Measurements from ENCODE around the gene THEM5.
A peak's percentile ranks its signal among the peaks of the same experiment; 100 is the strongest.

Gene THEM5

DNA sequence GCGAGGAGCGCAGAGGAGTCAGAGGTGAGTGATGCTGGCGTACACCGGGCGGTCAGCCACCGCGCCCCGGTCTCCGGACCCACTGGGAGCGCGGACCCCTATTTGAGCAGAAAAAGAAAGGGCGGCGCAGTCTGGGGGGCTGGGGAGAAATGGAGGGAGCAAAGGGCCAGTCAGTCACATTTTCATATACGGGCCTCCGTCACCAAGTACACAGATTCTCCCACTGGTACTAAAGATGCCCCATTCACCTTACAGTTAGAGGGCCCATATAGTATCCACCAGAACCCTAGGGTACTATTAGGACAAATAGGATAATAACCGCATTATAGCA is 14.5 kb downstream of the THEM5 start:
- no peak for DNase-seq

GRCh38 chr1:151838222-151839081 is 15.1 kb downstream of the THEM5 start:
- peak; percentile 40 for DNase-seq

GRCh38 chr1:151837884-151838221 is 15.7 kb downstream of the THEM5 start:
- no peak for DNase-seq

DNA sequence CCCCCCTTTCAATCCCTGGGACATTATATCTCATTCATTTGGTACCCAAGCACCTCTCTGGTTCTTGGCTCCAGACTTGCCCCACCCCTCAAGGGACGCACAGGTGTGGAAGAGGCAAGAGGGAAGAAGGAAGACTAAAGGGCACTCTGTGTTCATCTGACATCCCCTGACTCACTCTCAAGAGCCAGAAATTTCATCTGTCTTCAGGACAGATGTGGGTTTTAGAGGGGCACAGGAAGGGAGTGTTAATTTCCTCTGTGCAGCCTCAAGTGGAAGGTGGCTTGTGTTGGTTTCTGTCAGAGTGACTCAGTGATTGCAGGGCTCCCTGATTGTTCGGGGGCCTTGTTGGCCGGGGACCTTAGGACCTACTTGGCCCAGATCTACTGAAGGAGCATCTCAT is 16.3 kb downstream of the THEM5 start:
- DNase-seq: peak; percentile 32

GRCh38 chr1:151835596-151835995 is 17.9 kb downstream of the THEM5 start:
- no peak for DNase-seq

DNA sequence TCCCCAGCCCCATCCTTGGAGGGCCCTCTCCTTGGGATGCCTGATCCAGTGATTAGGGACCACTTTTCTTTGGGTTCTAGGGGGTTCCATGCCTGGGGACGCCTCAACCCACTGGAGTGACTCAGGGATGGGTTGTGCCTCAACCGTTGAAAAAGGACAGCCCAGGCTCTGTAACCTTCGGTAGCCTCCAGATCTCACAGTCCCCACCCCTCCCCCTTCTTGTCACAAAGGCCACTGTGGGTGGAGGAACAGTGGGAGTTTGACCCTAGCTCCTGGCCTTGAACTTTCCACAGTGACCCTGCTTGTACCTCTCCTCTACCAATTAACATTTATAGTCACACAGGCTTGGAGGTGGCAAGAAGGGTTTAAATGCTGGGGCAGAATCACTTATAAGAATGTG is 19.3 kb downstream of the THEM5 start:
- DNase-seq: no peak

GRCh38 chr1:151833172-151833900 is 20.2 kb downstream of the THEM5 start:
- DNase-seq: no peak

- DNase-seq: no peak
Measured at GRCh38 chr1:151832318-151832980, 21.1 kb downstream of the THEM5 start.

- no peak for DNase-seq
Measured at GRCh38 chr1:151831605-151832004, 21.9 kb downstream of the THEM5 start, which contains the start of gene RORC. Gene RORC (minus strand): TSS chr1:151831802. CDS start chr1:151831764, 38 bp downstream.

DNA sequence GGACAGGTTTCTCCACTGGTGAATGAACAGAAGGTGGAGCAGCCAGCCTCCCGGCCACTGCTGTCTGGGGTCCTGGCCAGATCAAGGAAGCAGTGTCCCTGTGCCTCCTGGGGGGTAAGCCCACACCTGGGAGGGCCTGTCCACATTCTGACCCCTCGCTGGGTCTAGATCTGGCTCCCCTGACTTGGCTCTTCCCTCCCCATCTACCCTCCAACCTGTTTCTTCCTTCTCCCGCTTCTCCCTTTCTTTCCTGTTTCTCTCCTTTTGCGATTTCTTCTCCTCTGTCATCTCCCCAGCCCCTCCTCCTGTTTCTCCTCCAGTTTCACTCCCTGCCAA is 22.3 kb downstream of the THEM5 start:
- no peak for DNase-seq

GRCh38 chr1:151830055-151830454 is 23.5 kb downstream of the THEM5 start:
- DNase-seq: no peak

DNA sequence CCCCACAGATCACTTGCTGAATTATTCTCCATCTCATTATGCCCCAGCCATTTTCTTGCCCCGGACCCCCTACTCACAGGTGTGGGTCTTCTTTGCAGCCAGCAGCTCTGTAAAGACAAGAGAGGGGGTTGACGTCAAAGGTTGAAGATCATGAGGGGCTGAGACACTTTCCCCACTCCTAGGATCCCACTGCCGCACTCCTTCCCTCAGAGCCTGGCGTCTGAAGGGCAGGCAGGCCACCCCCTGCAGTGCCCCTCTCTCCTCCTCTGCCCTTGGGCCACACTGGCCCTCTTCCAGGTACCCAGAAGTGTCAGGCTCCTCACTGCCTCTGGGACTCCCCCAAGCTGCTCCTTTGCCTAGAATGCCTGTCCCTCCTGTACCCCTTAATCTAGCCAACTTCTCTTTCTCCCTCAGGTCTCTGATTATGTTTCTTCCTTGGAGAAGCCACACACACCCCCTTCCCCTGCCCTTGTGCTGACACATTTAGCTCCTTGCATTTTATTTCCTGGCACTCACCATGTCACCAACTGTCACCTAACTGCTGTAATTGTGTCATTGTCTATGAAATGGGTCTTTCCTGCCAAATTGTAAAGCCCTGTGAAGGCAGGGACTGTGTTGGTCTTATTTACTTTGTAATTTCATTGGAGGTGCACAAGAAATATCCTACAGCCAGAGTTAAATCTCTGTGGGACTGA is 24.0 kb downstream of the THEM5 start:
- DNase-seq: no peak

- no peak for DNase-seq
Measured at GRCh38 chr1:151828921-151829320, 24.6 kb downstream of the THEM5 start.

DNA sequence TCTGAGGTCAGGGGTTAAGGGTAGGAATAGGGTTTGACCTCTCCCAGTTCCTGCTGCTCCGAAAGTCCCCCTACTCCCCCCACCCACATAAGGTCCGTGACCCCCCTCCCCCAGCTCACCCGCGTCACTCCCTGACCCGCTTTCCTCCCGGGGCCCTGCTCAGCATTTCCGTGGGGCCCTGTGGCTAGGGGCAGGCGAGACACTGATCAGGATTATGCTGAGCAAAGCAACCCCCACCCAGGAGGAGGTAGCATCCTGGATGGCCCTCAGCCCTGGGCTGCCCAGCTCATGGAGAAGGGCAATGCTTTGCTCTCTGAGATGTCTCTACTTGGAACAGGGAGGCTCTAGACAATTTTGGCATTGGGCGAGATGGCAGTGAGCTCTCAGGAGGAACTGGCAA is 25.7 kb downstream of the THEM5 start:
- DNase-seq: peak; percentile 15

DNA sequence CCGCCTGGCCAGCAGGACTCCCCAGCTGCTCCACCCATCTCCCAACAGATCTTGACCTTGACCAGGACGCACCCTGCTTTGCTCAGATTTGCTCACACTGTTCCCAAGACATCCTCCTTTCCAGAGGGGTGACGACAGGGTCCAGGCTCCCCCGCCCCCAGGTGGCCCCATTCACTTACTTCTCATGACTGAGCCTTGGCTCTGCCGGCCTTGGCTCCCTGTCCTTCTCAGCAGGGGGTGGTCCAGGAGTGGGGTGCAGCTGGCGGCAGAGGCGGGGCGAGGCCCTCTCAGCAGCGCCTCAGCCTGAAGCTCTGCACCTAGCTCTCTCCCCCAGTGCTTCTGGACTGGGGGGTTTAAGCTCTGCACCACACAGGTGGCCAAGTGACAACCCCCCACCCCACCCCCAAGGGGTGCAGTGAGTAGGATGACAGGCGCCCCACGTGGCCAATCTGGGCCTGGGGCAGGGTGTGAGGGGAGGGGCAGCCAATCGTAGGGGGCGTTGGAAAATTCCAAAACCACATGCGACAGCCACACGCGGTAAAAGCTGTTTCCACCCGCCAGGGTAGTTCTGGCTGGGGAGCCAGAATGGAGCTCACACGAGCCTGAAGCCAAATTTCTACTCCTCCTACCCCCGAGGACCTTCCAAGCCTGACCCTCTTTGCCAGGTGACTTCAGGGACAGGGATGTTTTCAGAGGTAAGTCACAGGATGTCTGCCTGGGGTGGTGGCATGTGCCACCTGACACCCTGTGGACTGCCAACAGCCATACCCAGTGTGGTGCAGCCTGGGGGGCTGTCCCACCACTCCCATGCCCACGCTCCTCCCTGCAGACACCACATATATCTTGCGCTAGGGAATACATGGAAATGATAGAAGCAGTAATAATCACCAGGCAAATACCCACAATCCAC is 27.5 kb downstream of the THEM5 start:
- peak; percentile 38 for DNase-seq

GRCh38 chr1:151825204-151825603 is 28.3 kb downstream of the THEM5 start:
- DNase-seq: no peak

GRCh38 chr1:151823175-151823574 is 30.3 kb downstream of the THEM5 start:
- DNase-seq: no peak

GRCh38 chr1:151822404-151822803 is 31.1 kb downstream of the THEM5 start:
- peak; percentile 21 for DNase-seq

DNA sequence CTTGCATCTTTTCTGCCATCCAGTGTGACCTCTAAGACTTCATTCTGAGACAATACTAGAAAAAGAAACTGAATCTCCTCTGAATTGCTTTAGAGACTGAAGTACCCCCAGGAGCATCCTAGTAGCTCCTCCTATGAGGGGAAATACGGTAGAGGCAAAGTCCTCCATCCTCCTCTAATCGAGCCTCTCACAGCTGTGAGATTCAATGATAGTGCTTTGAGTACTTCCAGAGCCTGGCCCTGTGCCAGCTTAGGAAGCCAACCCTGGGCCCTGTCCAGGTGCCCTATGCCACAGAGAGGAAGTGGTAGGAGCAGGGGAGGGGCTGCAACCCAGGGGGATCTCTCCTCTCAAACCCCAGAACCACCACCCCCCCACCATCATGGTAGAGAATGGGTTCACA is 32.6 kb downstream of the THEM5 start:
- peak; percentile 26 for DNase-seq

DNA sequence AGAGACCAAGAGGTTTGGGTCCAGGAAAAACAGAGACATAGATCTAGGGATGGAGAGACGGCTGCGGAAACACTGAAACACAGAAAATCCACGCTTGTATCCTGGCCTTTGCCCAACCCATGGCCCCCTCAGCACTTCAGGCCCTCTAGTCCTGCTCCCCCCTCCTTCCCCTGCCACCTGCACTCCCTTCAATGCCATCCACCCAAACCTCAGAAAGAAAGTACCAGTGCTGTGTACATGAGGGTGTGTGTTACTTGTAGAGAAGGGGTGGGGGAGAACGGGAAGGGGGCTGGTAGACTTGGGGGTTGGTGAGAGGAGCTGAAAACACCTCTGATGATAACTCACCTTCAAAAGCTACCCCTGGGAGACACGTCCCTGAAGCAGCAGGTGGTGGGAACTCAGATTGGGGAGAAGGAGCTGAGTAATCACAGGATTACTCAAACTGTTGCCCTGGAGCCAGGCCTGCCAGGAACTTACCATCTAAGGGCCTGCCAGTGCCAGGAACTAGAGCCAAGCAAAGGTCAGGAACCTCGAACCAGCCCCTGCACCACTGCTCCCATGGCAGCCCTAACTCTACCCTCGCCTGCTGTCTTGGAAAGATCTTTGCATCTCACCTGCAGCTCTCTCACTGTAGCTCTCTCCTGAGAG is 33.4 kb downstream of the THEM5 start:
- DNase-seq: no peak

DNA sequence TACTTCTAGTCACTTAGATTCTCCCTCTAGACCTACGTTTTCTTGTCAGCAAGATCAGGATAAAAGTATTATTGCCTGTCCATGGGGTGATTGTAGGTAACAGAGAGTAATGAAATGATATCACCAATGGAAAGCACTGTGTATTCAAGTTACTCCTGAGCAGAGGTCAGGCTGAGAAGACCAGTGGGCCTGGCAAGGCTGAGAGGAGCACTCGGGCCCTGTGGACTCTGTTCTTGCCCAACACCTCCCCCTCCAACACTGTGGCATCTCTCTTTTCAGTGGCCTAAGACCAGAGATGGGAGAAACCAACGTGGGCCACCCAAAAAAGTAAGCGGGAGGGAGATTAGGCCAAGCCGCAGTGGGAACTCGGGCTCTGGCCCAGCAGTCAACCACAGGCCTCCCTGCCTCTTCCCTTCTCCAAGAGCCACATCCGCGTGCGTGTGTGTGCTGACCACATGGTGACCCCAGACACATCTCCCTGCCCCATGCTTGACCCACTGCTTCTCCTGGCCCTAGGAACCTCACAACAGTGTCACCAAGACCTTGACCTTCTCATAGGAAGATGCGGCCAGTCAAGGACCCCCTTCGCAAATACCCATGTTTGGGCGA is 34.2 kb downstream of the THEM5 start:
- no peak for DNase-seq

Measured in T-helper 9 cell (primary cell).